Panc1 (cell line): ENCODE data around the gene TBX18.

Source experiments
- CTCF ChIP-seq: fragments of 450-650 bp; IDR thresholded peaks from 2 replicates; pipeline ENCODE4 v1.5.1; 2017; ENCODE audit warnings: mild to moderate bottlenecking
- POLR2AphosphoS5 ChIP-seq: IDR thresholded peaks from 2 replicates; pipeline ENCODE4 v1.6.1; 2012; ENCODE audit warnings: mild to moderate bottlenecking, low read depth, low read length, moderate library complexity
- SIN3A ChIP-seq: IDR thresholded peaks from 2 replicates; pipeline ENCODE4 v1.6.1; 2012; ENCODE audit warnings: low read depth, mild to moderate bottlenecking, low read length, moderate library complexity, borderline replicate concordance; ENCODE audit not compliant: insufficient read depth

GRCh38 chr6:84752118-84752850 lies 12.1 kb downstream of the TBX18 start:
- TF ChIP-seq CTCF (no peak), SIN3A (no peak), POLR2AphosphoS5 (no peak)
